ENCODE data around the gene RNF214. TPM values are rescaled to one million over a fixed set of nuclear protein-coding genes. Genes with fewer than 3 reads are reported as not detected.

The RNF214 gene
- total and polyA plus RNA-seq, 2 donors (not counting 1 experiment from before 2014, with no cell fraction given), result 16.0 to 36.1 TPM

- ATAC-seq (ENCODE audit: low read depth) (no peak), DNase-seq (no peak)
- H3K9ac ChIP-seq (ENCODE audit: low read length), result no peak overlapping the region
- H3K4me1 ChIP-seq (ENCODE audit: control insufficient read depth in 2 of 2, insufficient read depth in 2 of 2, low read length in 2 of 2), result peaks cover 0 to 8% of the 10 kb centered on the region in 2 donors
- H3K4me3 ChIP-seq (ENCODE audit: control extremely low read depth in 1 of 5, extremely low read depth in 1 of 5, insufficient read depth in 1 of 5, low read depth in 2 of 5, low read length in 4 of 5), result no peak overlapping the region
- TF ChIP-seq CTCF (IDR thresholded peaks at IDR 0.05), result no peak
- no peak for TF ChIP-seq EZH2 (IDR thresholded peaks at IDR 0.05; ENCODE audit: borderline replicate concordance, insufficient read depth, low read depth, low read length, poor library complexity, severe bottlenecking)
- no peak overlapping the region for H3K4me2 ChIP-seq (replicated peaks; ENCODE audit: low read depth, low read length, poor library complexity, severe bottlenecking)
- Mint-ChIP-seq H3K4me1 (peaks cover 10% of the 10 kb centered on the region), H3K27me3 (no peaks in the 10 kb centered on the region), H3K4me3 (no peak overlapping the region), H3K27ac (no peak overlapping the region), H3K9me3 (ENCODE audit: insufficient read depth) (no peaks in the 10 kb centered on the region)
- H3K27me3 ChIP-seq (replicated peaks in 1 of 4; ENCODE audit: control extremely low read depth in 1 of 4, control insufficient read depth in 3 of 4, insufficient read depth in 4 of 4, low read length in 3 of 4), result no peaks in the 10 kb centered on the region
- peaks cover 5 to 96% of the 10 kb centered on the region in 2 experiments for H3K36me3 ChIP-seq (replicated peaks in 1 of 2; ENCODE audit: control extremely low read depth in 1 of 2, control insufficient read depth in 1 of 2, extremely low read depth in 1 of 2, insufficient read depth in 2 of 2, low read length in 1 of 2)
- H2AFZ ChIP-seq (ENCODE audit: insufficient read depth, low read depth, low read length, poor library complexity, severe bottlenecking), result no peak overlapping the region
- H3K9me3 ChIP-seq (ENCODE audit: control extremely low read depth in 1 of 3, control insufficient read depth in 2 of 3, insufficient read depth in 1 of 3, low read length in 2 of 3), result no peaks in the 10 kb centered on the region
- CTCF ChIA-PET, result interaction anchor here (0.5 to 19.9 kb wide), 2 partner anchors 44 to 84 kb away, joined by 3 to 309 read pairs; partner anchors contain the start of gene SIDT2
- peaks cover 22% of the 10 kb centered on the region for H4K20me1 ChIP-seq (ENCODE audit: control insufficient read depth, insufficient read depth, low read length, poor library complexity, severe bottlenecking)
- POLR2A ChIA-PET, result interaction anchor here (1.3 kb wide), 1 partner anchor 23 kb away, joined by 5 read pairs; no protein-coding TSS in a partner anchor
- WGBS (ENCODE audit: insufficient coverage), result 97% methylated on average over 10 of the region's 14 CpGs
- no peak overlapping the region for H3K27ac ChIP-seq (ENCODE audit: low read length in 2 of 2)
- intact Hi-C loops (cut with micrococcal nuclease), result no loop called here
- H3K79me2 ChIP-seq (ENCODE audit: control insufficient read depth, insufficient read depth, low read length), result peaks cover 66% of the 10 kb centered on the region
Measured at GRCh38 chr11:117222991-117223740, 9.3 kb upstream of the RNF214 start.
